ENCODE measurements around the gene ANXA11.

DNA sequence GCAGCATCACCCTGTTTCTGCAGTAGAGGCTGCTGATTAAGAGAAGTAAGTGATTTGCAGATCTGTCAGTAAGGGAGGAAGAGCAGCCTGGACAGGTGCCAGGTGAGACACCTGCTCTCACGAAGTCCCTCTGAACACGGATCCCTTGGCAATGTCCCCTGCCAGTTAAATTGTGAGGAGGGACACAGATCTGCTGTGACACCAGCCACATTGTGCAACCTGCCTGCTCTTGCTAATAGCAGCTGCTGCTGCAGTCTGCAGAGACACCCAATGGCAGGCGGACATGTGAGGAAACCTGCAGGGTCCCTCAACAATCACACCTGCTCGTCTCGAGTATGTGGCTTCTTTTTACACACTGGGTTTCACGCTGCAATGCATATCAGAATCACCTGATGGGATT, 31.9 kb downstream of the ANXA11 start:
- TF ChIP-seq, protein P1, sequence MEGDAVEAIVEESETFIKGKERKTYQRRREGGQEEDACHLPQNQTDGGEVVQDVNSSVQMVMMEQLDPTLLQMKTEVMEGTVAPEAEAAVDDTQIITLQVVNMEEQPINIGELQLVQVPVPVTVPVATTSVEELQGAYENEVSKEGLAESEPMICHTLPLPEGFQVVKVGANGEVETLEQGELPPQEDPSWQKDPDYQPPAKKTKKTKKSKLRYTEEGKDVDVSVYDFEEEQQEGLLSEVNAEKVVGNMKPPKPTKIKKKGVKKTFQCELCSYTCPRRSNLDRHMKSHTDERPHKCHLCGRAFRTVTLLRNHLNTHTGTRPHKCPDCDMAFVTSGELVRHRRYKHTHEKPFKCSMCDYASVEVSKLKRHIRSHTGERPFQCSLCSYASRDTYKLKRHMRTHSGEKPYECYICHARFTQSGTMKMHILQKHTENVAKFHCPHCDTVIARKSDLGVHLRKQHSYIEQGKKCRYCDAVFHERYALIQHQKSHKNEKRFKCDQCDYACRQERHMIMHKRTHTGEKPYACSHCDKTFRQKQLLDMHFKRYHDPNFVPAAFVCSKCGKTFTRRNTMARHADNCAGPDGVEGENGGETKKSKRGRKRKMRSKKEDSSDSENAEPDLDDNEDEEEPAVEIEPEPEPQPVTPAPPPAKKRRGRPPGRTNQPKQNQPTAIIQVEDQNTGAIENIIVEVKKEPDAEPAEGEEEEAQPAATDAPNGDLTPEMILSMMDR (IDR thresholded peaks at IDR 0.05; ENCODE audit: poor library complexity): no peak
- no peak for TF ChIP-seq EZH2 (IDR thresholded peaks at IDR 0.05; ENCODE audit: borderline replicate concordance)

Data from hepatocyte (in vitro differentiated cells).